Spleen (tissue), 7 donors: Measurements from ENCODE around the gene OR10K1.

ENCODE experiments used
- CTCF ChIP-seq, 11 experiments: fragments of 200-600 bp in 7 of 11; fragments of 450-650 bp in 4 of 11; sonication (generic) in 4 of 11; IDR thresholded peaks in 8 of 11; conservative IDR thresholded peaks in 3 of 11; 1 replicate in 7 of 11; 2 replicates in 4 of 11; pipeline versions ENCODE4 v1.4.0 to v1.8.0; 2016 to 2021; ENCODE audit warnings: antibody characterized with exemption in 11 of 11, inconsistent platforms in 4 of 11, mild to moderate bottlenecking in 1 of 11
- POLR2A ChIP-seq, 3 donors: fragments of 450-650 bp; IDR thresholded peaks; one replicate each; pipeline ENCODE4 v1.5.1; 2017; ENCODE audit warnings: antibody characterized with exemption in 3 of 3, mild to moderate bottlenecking in 1 of 3
- donor health status: DM: no; HTN: no; CAD: no; lungs with moderate emphysema.
- donor health status: DM: no; HTN: no; CAD: no.
- donor health status: DM: no; HTN: no; CAD: no.

- TF ChIP-seq CTCF (IDR thresholded peaks at IDR 0.05 in 8 of 11, conservative IDR thresholded peaks at IDR 0.05 in 3 of 11) (peak in 4 of 11 experiments; percentile 13 to 36 (median 30)), POLR2A (IDR thresholded peaks at IDR 0.05) (no peak)
These were observed 34.7 kb downstream of the OR10K1 start for GRCh38 chr1:158496374-158496773.
